ENCODE data around the gene SAXO1. TPM values are rescaled to one million over a fixed set of nuclear protein-coding genes. Genes with fewer than 3 reads are reported as not detected.

The SAXO1 gene
- polyA plus RNA-seq, 1 donor from 2014 or later: not detected

DNA sequence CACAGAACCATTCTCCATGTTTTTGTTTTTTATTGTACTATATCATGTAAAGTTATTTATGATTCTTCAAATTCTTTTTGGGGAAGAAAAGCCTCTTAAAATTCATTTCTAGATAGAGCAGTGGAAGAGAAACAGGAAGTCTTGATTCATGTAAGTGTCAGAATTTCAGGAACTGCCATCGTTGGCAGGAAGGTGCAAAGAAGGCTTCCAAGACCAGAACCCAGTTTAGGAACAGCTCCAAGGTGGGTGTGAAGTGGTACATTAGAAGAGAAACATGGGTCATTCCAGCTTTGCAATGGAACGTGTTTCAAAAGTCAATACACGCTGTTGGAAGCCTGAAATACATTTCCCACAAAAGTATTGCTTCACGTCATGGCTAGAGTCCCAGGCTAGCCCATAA, 14.8 kb downstream of the SAXO1 start:
- Histone ChIP-seq H3K9me2 (ENCODE audit: insufficient read depth, low read length) (no peaks in the 10 kb centered on the region), H3K4me3 (ENCODE audit: low read length) (no peak overlapping the region), H3K79me2 (replicated peaks; ENCODE audit: insufficient read depth, low read length) (no peaks in the 10 kb centered on the region), H3F3A (ENCODE audit: insufficient read depth, low read length, poor library complexity, severe bottlenecking) (no peaks in the 10 kb centered on the region), H3K9ac (ENCODE audit: low read length) (no peak overlapping the region), H4K20me1 (ENCODE audit: insufficient read depth) (no peaks in the 10 kb centered on the region), H2AFZ (ENCODE audit: low read depth, low read length) (no peak overlapping the region), H3K9me3 (ENCODE audit: low read length) (no peaks in the 10 kb centered on the region), H3K27me3 (ENCODE audit: insufficient read depth, low read depth, low read length) (no peaks in the 10 kb centered on the region), H3K4me2 (ENCODE audit: low read length) (no peak overlapping the region), H3K36me3 (ENCODE audit: insufficient read depth, low read length) (no peaks in the 10 kb centered on the region), H3K27ac (ENCODE audit: low read length) (no peak overlapping the region)
- TF ChIP-seq, protein P1, sequence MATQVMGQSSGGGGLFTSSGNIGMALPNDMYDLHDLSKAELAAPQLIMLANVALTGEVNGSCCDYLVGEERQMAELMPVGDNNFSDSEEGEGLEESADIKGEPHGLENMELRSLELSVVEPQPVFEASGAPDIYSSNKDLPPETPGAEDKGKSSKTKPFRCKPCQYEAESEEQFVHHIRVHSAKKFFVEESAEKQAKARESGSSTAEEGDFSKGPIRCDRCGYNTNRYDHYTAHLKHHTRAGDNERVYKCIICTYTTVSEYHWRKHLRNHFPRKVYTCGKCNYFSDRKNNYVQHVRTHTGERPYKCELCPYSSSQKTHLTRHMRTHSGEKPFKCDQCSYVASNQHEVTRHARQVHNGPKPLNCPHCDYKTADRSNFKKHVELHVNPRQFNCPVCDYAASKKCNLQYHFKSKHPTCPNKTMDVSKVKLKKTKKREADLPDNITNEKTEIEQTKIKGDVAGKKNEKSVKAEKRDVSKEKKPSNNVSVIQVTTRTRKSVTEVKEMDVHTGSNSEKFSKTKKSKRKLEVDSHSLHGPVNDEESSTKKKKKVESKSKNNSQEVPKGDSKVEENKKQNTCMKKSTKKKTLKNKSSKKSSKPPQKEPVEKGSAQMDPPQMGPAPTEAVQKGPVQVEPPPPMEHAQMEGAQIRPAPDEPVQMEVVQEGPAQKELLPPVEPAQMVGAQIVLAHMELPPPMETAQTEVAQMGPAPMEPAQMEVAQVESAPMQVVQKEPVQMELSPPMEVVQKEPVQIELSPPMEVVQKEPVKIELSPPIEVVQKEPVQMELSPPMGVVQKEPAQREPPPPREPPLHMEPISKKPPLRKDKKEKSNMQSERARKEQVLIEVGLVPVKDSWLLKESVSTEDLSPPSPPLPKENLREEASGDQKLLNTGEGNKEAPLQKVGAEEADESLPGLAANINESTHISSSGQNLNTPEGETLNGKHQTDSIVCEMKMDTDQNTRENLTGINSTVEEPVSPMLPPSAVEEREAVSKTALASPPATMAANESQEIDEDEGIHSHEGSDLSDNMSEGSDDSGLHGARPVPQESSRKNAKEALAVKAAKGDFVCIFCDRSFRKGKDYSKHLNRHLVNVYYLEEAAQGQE (IDR thresholded peaks at IDR 0.05; ENCODE audit: borderline replicate concordance): no peak
- no peak for TF ChIP-seq MXI1 (conservative IDR thresholded peaks at IDR 0.05; ENCODE audit: poor library complexity, severe bottlenecking)
- no peak for TF ChIP-seq SMC3 (conservative IDR thresholded peaks at IDR 0.05; ENCODE audit: poor library complexity)
- TF ChIP-seq EP300 (conservative IDR thresholded peaks at IDR 0.05; ENCODE audit: poor library complexity, severe bottlenecking): no peak
- TF ChIP-seq TAF1 (IDR thresholded peaks at IDR 0.05; ENCODE audit: low read depth): no peak

DNA sequence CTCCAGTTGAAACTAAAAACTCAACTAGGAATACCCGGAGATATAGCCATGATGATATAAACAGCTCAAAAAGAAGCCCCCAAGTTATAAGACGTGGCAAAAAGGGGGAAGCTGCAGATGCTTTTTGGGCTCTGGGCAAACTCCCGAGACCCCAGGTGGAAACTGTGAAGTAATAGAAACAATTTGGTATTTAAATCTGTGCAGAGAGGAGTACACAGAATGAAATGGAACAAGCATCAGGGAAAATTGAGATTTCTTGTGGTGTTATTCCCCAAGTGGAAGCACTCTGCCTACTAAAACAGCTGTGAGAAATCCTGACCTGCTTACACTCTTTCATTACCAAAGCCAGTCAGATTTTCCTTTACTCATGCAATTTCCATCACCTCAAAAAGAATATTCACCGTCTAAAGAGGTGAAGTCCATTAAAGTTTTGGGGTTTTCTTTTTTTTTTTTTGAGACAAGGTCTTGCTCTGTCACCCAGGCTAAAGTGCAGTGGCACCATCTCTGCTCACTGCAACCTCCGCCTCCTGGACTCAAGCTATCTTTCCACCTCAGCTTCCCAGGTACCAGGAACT, 23.5 kb downstream of the SAXO1 start:
- Histone ChIP-seq H3K79me2 (replicated peaks; ENCODE audit: insufficient read depth, low read length) (no peaks in the 10 kb centered on the region), H3K9me3 (ENCODE audit: low read length) (no peaks in the 10 kb centered on the region), H3F3A (ENCODE audit: insufficient read depth, low read length, poor library complexity, severe bottlenecking) (no peaks in the 10 kb centered on the region), H2AFZ (ENCODE audit: low read depth, low read length) (no peak overlapping the region), H3K27me3 (ENCODE audit: insufficient read depth, low read depth, low read length) (no peaks in the 10 kb centered on the region), H3K9me2 (ENCODE audit: insufficient read depth, low read length) (no peaks in the 10 kb centered on the region), H3K9ac (ENCODE audit: low read length) (no peak overlapping the region), H3K4me2 (ENCODE audit: low read length) (no peak overlapping the region), H3K27ac (ENCODE audit: low read length) (no peak overlapping the region), H3K36me3 (ENCODE audit: insufficient read depth, low read length) (no peaks in the 10 kb centered on the region), H3K4me3 (ENCODE audit: low read length) (no peak overlapping the region), H4K20me1 (ENCODE audit: insufficient read depth) (no peaks in the 10 kb centered on the region)
- no peak for TF ChIP-seq RAD21 (conservative IDR thresholded peaks at IDR 0.05)

DNA sequence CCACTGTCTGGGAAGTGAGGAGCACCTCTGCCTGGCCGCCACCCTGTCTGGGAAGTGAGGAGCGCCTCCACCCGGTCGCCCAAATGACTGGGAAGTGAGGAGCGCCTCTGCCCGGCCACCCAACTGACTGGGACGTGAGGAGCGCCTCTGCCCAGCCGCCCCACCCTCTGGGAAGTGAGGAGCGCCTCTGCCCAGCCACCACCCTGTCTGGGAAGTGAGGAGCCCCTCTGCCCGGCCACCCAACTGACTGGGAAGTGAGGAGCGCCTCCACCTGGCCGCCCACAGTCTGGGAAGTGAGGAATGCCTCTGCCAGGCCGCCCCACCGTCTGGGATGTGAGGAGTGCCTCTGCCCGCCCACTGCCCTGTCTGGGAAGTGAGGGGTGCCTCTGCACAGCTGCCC, 32.9 kb downstream of the SAXO1 start:
- Histone ChIP-seq H3K27me3 (ENCODE audit: insufficient read depth, low read depth, low read length) (no peaks in the 10 kb centered on the region), H2AFZ (ENCODE audit: low read depth, low read length) (no peak overlapping the region), H3K27ac (ENCODE audit: low read length) (no peak overlapping the region), H3K9me2 (ENCODE audit: insufficient read depth, low read length) (no peaks in the 10 kb centered on the region), H3K4me3 (ENCODE audit: low read length) (no peak overlapping the region), H3K4me2 (ENCODE audit: low read length) (no peak overlapping the region), H3K36me3 (ENCODE audit: insufficient read depth, low read length) (no peaks in the 10 kb centered on the region), H3K9ac (ENCODE audit: low read length) (no peak overlapping the region), H4K20me1 (ENCODE audit: insufficient read depth) (no peaks in the 10 kb centered on the region), H3F3A (ENCODE audit: insufficient read depth, low read length, poor library complexity, severe bottlenecking) (no peaks in the 10 kb centered on the region), H3K9me3 (ENCODE audit: low read length) (no peaks in the 10 kb centered on the region), H3K79me2 (replicated peaks; ENCODE audit: insufficient read depth, low read length) (no peaks in the 10 kb centered on the region)
- TF ChIP-seq SMC3 (conservative IDR thresholded peaks at IDR 0.05; ENCODE audit: poor library complexity): no peak
- TF ChIP-seq EZH2 (IDR thresholded peaks at IDR 0.05; ENCODE audit: borderline replicate concordance, insufficient read depth, low read length, poor library complexity, severe bottlenecking): no peak
- TF ChIP-seq, protein P1 (IDR thresholded peaks at IDR 0.05; ENCODE audit: borderline replicate concordance): no peak
- TF ChIP-seq EP300 (conservative IDR thresholded peaks at IDR 0.05; ENCODE audit: poor library complexity, severe bottlenecking): no peak
- no peak for TF ChIP-seq RAD21 (conservative IDR thresholded peaks at IDR 0.05)
- no peak for TF ChIP-seq POLR2AphosphoS5 (IDR thresholded peaks at IDR 0.05)
- TF ChIP-seq, protein P2, sequence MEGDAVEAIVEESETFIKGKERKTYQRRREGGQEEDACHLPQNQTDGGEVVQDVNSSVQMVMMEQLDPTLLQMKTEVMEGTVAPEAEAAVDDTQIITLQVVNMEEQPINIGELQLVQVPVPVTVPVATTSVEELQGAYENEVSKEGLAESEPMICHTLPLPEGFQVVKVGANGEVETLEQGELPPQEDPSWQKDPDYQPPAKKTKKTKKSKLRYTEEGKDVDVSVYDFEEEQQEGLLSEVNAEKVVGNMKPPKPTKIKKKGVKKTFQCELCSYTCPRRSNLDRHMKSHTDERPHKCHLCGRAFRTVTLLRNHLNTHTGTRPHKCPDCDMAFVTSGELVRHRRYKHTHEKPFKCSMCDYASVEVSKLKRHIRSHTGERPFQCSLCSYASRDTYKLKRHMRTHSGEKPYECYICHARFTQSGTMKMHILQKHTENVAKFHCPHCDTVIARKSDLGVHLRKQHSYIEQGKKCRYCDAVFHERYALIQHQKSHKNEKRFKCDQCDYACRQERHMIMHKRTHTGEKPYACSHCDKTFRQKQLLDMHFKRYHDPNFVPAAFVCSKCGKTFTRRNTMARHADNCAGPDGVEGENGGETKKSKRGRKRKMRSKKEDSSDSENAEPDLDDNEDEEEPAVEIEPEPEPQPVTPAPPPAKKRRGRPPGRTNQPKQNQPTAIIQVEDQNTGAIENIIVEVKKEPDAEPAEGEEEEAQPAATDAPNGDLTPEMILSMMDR (IDR thresholded peaks at IDR 0.05; ENCODE audit: poor library complexity, severe bottlenecking): no peak
- TF ChIP-seq MXI1 (conservative IDR thresholded peaks at IDR 0.05; ENCODE audit: poor library complexity, severe bottlenecking): no peak
- TF ChIP-seq TAF1 (IDR thresholded peaks at IDR 0.05; ENCODE audit: low read depth): no peak

All from neural cell (in vitro differentiated cells).